Measurements from ENCODE around the gene EFNA5.

Gene EFNA5

GRCh38 chr5:107381189-107381856 lies 289.4 kb downstream of the EFNA5 start:
- Histone ChIP-seq H2BK15ac (replicated peaks; ENCODE audit: low read depth) (no peak overlapping the region), H3K4ac (ENCODE audit: low read depth, low read length) (no peak overlapping the region), H3K27ac (ENCODE audit: low read depth, low read length) (no peak overlapping the region), H4K5ac (ENCODE audit: low read length) (no peak overlapping the region), H3K4me3 (ENCODE audit: low read length) (no peak overlapping the region), H3K23ac (ENCODE audit: low read length) (no peak overlapping the region), H3K36me3 (ENCODE audit: control insufficient read depth, insufficient read depth, low read length) (no peaks in the 10 kb centered on the region), H2BK120ac (ENCODE audit: low read depth, low read length) (no peak overlapping the region), H2AK5ac (ENCODE audit: low read length) (no peak overlapping the region), H3K27me3 (ENCODE audit: insufficient read depth, low read length, poor library complexity) (no peaks in the 10 kb centered on the region), H3K9ac (ENCODE audit: low read length) (no peak overlapping the region), H2BK5ac (ENCODE audit: low read length) (no peak overlapping the region), H4K8ac (ENCODE audit: low read depth, low read length) (no peak overlapping the region), H3K56ac (ENCODE audit: low read length) (no peak overlapping the region), H3K79me1 (ENCODE audit: low read length) (no peaks in the 10 kb centered on the region), H3K79me2 (ENCODE audit: control insufficient read depth, insufficient read depth, low read length) (no peaks in the 10 kb centered on the region), H3K4me1 (ENCODE audit: control insufficient read depth, low read depth, low read length) (peaks cover 4% of the 10 kb centered on the region), H3K18ac (ENCODE audit: low read length) (no peak overlapping the region), H3K4me2 (ENCODE audit: low read length) (no peak overlapping the region)
- no CpG with 5 or more reads among the region's 13 CpGs for WGBS (ENCODE audit: extremely low coverage, insufficient coverage, low lambda C conversion rate)
- DNase-seq = no peak

GRCh38 chr5:107380654-107381053 lies 290.1 kb downstream of the EFNA5 start:
- Histone ChIP-seq H3K9ac (ENCODE audit: low read length) (no peak overlapping the region), H3K36me3 (ENCODE audit: control insufficient read depth, insufficient read depth, low read length) (no peaks in the 10 kb centered on the region), H2BK120ac (ENCODE audit: low read depth, low read length) (no peak overlapping the region), H3K27me3 (ENCODE audit: insufficient read depth, low read length, poor library complexity) (no peaks in the 10 kb centered on the region), H3K4me2 (ENCODE audit: low read length) (no peak overlapping the region), H3K79me2 (ENCODE audit: control insufficient read depth, insufficient read depth, low read length) (no peaks in the 10 kb centered on the region), H4K8ac (ENCODE audit: low read depth, low read length) (no peak overlapping the region), H3K23ac (ENCODE audit: low read length) (no peak overlapping the region), H3K27ac (ENCODE audit: low read depth, low read length) (no peak overlapping the region), H3K18ac (ENCODE audit: low read length) (no peak overlapping the region), H2BK15ac (replicated peaks; ENCODE audit: low read depth) (no peak overlapping the region), H3K79me1 (ENCODE audit: low read length) (no peaks in the 10 kb centered on the region), H2AK5ac (ENCODE audit: low read length) (no peak overlapping the region), H2BK5ac (ENCODE audit: low read length) (no peak overlapping the region), H3K4me1 (ENCODE audit: control insufficient read depth, low read depth, low read length) (peaks cover 4% of the 10 kb centered on the region), H4K5ac (ENCODE audit: low read length) (no peak overlapping the region), H3K56ac (ENCODE audit: low read length) (no peak overlapping the region), H3K4me3 (ENCODE audit: low read length) (no peak overlapping the region), H3K4ac (ENCODE audit: low read depth, low read length) (no peak overlapping the region)
- no peak for DNase-seq
- no CpG with 5 or more reads among the region's 10 CpGs for WGBS (ENCODE audit: extremely low coverage, insufficient coverage, low lambda C conversion rate)

- WGBS (ENCODE audit: extremely low coverage, insufficient coverage, low lambda C conversion rate) = no CpG with 5 or more reads among the region's 2 CpGs
- no peak overlapping the region for H3K4me3 ChIP-seq (ENCODE audit: low read length)
- H3K36me3 ChIP-seq (ENCODE audit: control insufficient read depth, insufficient read depth, low read length) = no peaks in the 10 kb centered on the region
Observed at GRCh38 chr5:107378218-107378899, 292.4 kb downstream of the EFNA5 start.

GRCh38 chr5:107377277-107377609 lies 293.5 kb downstream of the EFNA5 start:
- H3K23ac ChIP-seq (ENCODE audit: low read length) = no peak overlapping the region
- no peak overlapping the region for H3K4me3 ChIP-seq (ENCODE audit: low read length)
- H3K79me1 ChIP-seq (ENCODE audit: low read length) = no peaks in the 10 kb centered on the region
- DNase-seq = no peak
- H2BK120ac ChIP-seq (ENCODE audit: low read depth, low read length) = no peak overlapping the region
- no peaks in the 10 kb centered on the region for H3K27me3 ChIP-seq (ENCODE audit: insufficient read depth, low read length, poor library complexity)
- no peak overlapping the region for H3K4ac ChIP-seq (ENCODE audit: low read depth, low read length)
- peaks cover 6% of the 10 kb centered on the region for H3K4me1 ChIP-seq (ENCODE audit: control insufficient read depth, low read depth, low read length)
- H3K79me2 ChIP-seq (ENCODE audit: control insufficient read depth, insufficient read depth, low read length) = no peaks in the 10 kb centered on the region
- H2AK5ac ChIP-seq (ENCODE audit: low read length) = no peak overlapping the region
- no peak overlapping the region for H3K18ac ChIP-seq (ENCODE audit: low read length)
- H3K27ac ChIP-seq (ENCODE audit: low read depth, low read length) = no peak overlapping the region
- no peak overlapping the region for H4K8ac ChIP-seq (ENCODE audit: low read depth, low read length)
- no peak overlapping the region for H3K4me2 ChIP-seq (ENCODE audit: low read length)
- no peak overlapping the region for H3K9ac ChIP-seq (ENCODE audit: low read length)
- H2BK15ac ChIP-seq (replicated peaks; ENCODE audit: low read depth) = no peak overlapping the region
- no peaks in the 10 kb centered on the region for H3K36me3 ChIP-seq (ENCODE audit: control insufficient read depth, insufficient read depth, low read length)
- H4K5ac ChIP-seq (ENCODE audit: low read length) = no peak overlapping the region
- no CpG with 5 or more reads among the region's 5 CpGs for WGBS (ENCODE audit: extremely low coverage, insufficient coverage, low lambda C conversion rate)
- H2BK5ac ChIP-seq (ENCODE audit: low read length) = no peak overlapping the region
- H3K56ac ChIP-seq (ENCODE audit: low read length) = no peak overlapping the region

More at GRCh38 chr5:107378218-107378899, 292.4 kb downstream of the EFNA5 start:
- Histone ChIP-seq H4K8ac (ENCODE audit: low read depth, low read length) (no peak overlapping the region), H3K4ac (ENCODE audit: low read depth, low read length) (no peak overlapping the region), H4K5ac (ENCODE audit: low read length) (no peak overlapping the region), H3K4me1 (ENCODE audit: control insufficient read depth, low read depth, low read length) (peaks cover 6% of the 10 kb centered on the region), H3K27ac (ENCODE audit: low read depth, low read length) (no peak overlapping the region), H2AK5ac (ENCODE audit: low read length) (no peak overlapping the region), H2BK15ac (replicated peaks; ENCODE audit: low read depth) (no peak overlapping the region), H3K27me3 (ENCODE audit: insufficient read depth, low read length, poor library complexity) (no peaks in the 10 kb centered on the region), H3K79me2 (ENCODE audit: control insufficient read depth, insufficient read depth, low read length) (no peaks in the 10 kb centered on the region), H3K18ac (ENCODE audit: low read length) (no peak overlapping the region), H3K56ac (ENCODE audit: low read length) (no peak overlapping the region), H3K9ac (ENCODE audit: low read length) (no peak overlapping the region), H3K23ac (ENCODE audit: low read length) (no peak overlapping the region), H3K4me2 (ENCODE audit: low read length) (no peak overlapping the region), H2BK120ac (ENCODE audit: low read depth, low read length) (no peak overlapping the region), H2BK5ac (ENCODE audit: low read length) (no peak overlapping the region), H3K79me1 (ENCODE audit: low read length) (no peaks in the 10 kb centered on the region)
- no peak for DNase-seq

GRCh38 chr5:107376546-107377276 lies 294.0 kb downstream of the EFNA5 start:
- peak; percentile 63 for DNase-seq
- Histone ChIP-seq H3K4me1 (ENCODE audit: control insufficient read depth, low read depth, low read length) (peaks cover 6% of the 10 kb centered on the region), H3K4me3 (ENCODE audit: low read length) (no peak overlapping the region), H2BK15ac (replicated peaks; ENCODE audit: low read depth) (no peak overlapping the region), H3K18ac (ENCODE audit: low read length) (no peak overlapping the region), H3K27ac (ENCODE audit: low read depth, low read length) (no peak overlapping the region), H3K79me1 (ENCODE audit: low read length) (no peaks in the 10 kb centered on the region), H3K79me2 (ENCODE audit: control insufficient read depth, insufficient read depth, low read length) (no peaks in the 10 kb centered on the region), H2BK120ac (ENCODE audit: low read depth, low read length) (no peak overlapping the region), H2BK5ac (ENCODE audit: low read length) (no peak overlapping the region), H3K27me3 (ENCODE audit: insufficient read depth, low read length, poor library complexity) (no peaks in the 10 kb centered on the region), H4K8ac (ENCODE audit: low read depth, low read length) (no peak overlapping the region), H2AK5ac (ENCODE audit: low read length) (no peak overlapping the region), H3K4ac (ENCODE audit: low read depth, low read length) (no peak overlapping the region), H3K9ac (ENCODE audit: low read length) (no peak overlapping the region), H3K56ac (ENCODE audit: low read length) (no peak overlapping the region), H4K5ac (ENCODE audit: low read length) (no peak overlapping the region), H3K23ac (ENCODE audit: low read length) (no peak overlapping the region), H3K36me3 (ENCODE audit: control insufficient read depth, insufficient read depth, low read length) (no peaks in the 10 kb centered on the region), H3K4me2 (ENCODE audit: low read length) (no peak overlapping the region)
- WGBS (ENCODE audit: extremely low coverage, insufficient coverage, low lambda C conversion rate) = 100% methylated on average over 3 of the region's 11 CpGs

Measured in mesendoderm (in vitro differentiated cells).